HepG2 (cell line): ENCODE results near the gene AHCYL2. TPM values are rescaled to one million over a fixed set of nuclear protein-coding genes. Genes with fewer than 3 reads are reported as not detected.

Experiments used
- ATAC-seq: fragments of 200-7000 bp; cut with Tn5 transposase; 3 replicates; pipeline ENCODE4 v1.9.1; 2020; ENCODE audit warnings: mild to moderate bottlenecking, moderate library complexity
- BruUV-seq: library from RNA; stranded (reverse); fragments of 400-500 nt; replicated peaks from 2 replicates; lab custom pipeline; 2021; lab: Mats Ljungman, UMichigan
- CTCF ChIA-PET: fragments of 300-600 bp; formaldehyde crosslinking; extraction: SDS; loops from one replicate; lab custom pipeline; 2021; ENCODE audit warnings: low total read pairs, inconsistent platforms, low intra/inter-chr PET ratio; lab: Yijun Ruan, JAX
- POLR2A ChIA-PET: fragments of 350-600 bp; sonication (Branson Sonifier 250); formaldehyde crosslinking; loops from one replicate; lab custom pipeline; 2020; ENCODE audit warnings: antibody characterized with exemption, inconsistent platforms; lab: Yijun Ruan, JAX
- DNase-seq: peaks from one replicate; pipeline ENCODE4 v3.0.0-alpha.2; 2015; ENCODE audit warnings: low spot score
- FAIRE-seq: peaks from 3 replicates; lab custom pipeline; 2011; peaks lifted over from hg19 to GRCh38; lab: Jason Lieb, UNC
- H2AFZ ChIP-seq: one replicate; pipeline ENCODE4 v1.6.1; 2011; ENCODE audit warnings: low read length, inconsistent platforms
- H3K27ac ChIP-seq: fragments of 300-600 bp; 3 replicates; pipeline ENCODE4 v1.8.0; 2011; ENCODE audit warnings: mixed run types, mild to moderate bottlenecking, mixed read lengths, low read length, inconsistent platforms; ENCODE audit not compliant: insufficient read depth; ENCODE audit errors: extremely low read length
- H3K27me3 ChIP-seq, 2 experiments: fragments of 200-600 bp in 1 of 2; 2 replicates in 1 of 2; 3 replicates in 1 of 2; pipeline versions ENCODE4 v1.6.0 to v1.8.0; 2011; ENCODE audit warnings: low read length in 2 of 2, mild to moderate bottlenecking in 2 of 2, moderate library complexity in 2 of 2, inconsistent platforms in 1 of 2; ENCODE audit not compliant: insufficient read depth in 2 of 2, control insufficient read depth in 1 of 2
- H3K36me3 ChIP-seq, 2 experiments: fragments of 200-600 bp in 1 of 2; replicated peaks in 1 of 2; 2 replicates in 1 of 2; 3 replicates in 1 of 2; pipeline versions ENCODE4 v1.5.1 to v1.8.0; 2011; ENCODE audit warnings: low read length in 2 of 2, inconsistent platforms in 1 of 2; ENCODE audit not compliant: insufficient read depth in 2 of 2, control insufficient read depth in 1 of 2
- H3K4me1 ChIP-seq: 2 replicates; pipeline ENCODE4 v1.5.1; 2012; ENCODE audit warnings: low read length, inconsistent platforms; ENCODE audit not compliant: insufficient read depth
- H3K4me2 ChIP-seq: 2 replicates; pipeline ENCODE4 v1.6.0; 2011; ENCODE audit warnings: low read depth, low read length, inconsistent platforms
- H3K4me3 ChIP-seq, 3 experiments: fragments of 200-600 bp in 1 of 3; sonication (generic), shearing (Covaris generic) in 1 of 3; replicated peaks in 1 of 3; 2 replicates each; pipeline ENCODE4 v1.5.1; 2011 to 2016; ENCODE audit warnings: low read length in 3 of 3, inconsistent platforms in 2 of 3, low read depth in 2 of 3, mild to moderate bottlenecking in 2 of 3, control low read depth in 1 of 3, mixed read lengths in 1 of 3; ENCODE audit not compliant: insufficient read depth in 1 of 3
- H3K79me2 ChIP-seq: one replicate; pipeline ENCODE4 v1.6.1; 2011; ENCODE audit warnings: low read length, inconsistent platforms; ENCODE audit not compliant: insufficient read depth
- H3K9ac ChIP-seq: 2 replicates; pipeline ENCODE4 v1.6.0; 2011; ENCODE audit warnings: mild to moderate bottlenecking, low read depth, low read length, inconsistent platforms; ENCODE audit not compliant: insufficient read depth
- H3K9me3 ChIP-seq: 2 replicates; pipeline ENCODE4 v1.5.1; 2012; ENCODE audit warnings: mild to moderate bottlenecking, low read length
- H4K20me1 ChIP-seq: 2 replicates; pipeline ENCODE4 v1.6.0; 2011; ENCODE audit warnings: inconsistent platforms, mild to moderate bottlenecking, low read length, moderate library complexity; ENCODE audit not compliant: insufficient read depth
- GMEB1 ChIP-seq: sonication (generic); formaldehyde crosslinking; IDR thresholded peaks from 2 replicates; pipeline ENCODE4 v1.5.1; 2020; ENCODE audit warnings: missing genetic modification reagents, mild to moderate bottlenecking, borderline replicate concordance
- KDM3A ChIP-seq: IDR thresholded peaks from 2 replicates; pipeline ENCODE4 v1.6.1; 2018; ENCODE audit warnings: low read depth, missing compliant biosample characterization
- MED8 ChIP-seq: sonication (generic); formaldehyde crosslinking; IDR thresholded peaks from 2 replicates; pipeline ENCODE4 v1.8.1; 2023; ENCODE audit warnings: mild to moderate bottlenecking, missing genetic modification reagents; ENCODE audit not compliant: insufficient replicate concordance
- TFAP4 ChIP-seq: sonication (generic); IDR thresholded peaks from 2 replicates; pipeline ENCODE4 v1.6.1; 2016; ENCODE audit warnings: low read depth, borderline replicate concordance
- ZNF350 ChIP-seq: sonication (generic); formaldehyde crosslinking; IDR thresholded peaks from 2 replicates; pipeline ENCODE4 v1.4.0; 2020; ENCODE audit warnings: mild to moderate bottlenecking, low read depth, missing genetic modification reagents, borderline replicate concordance
- ZNF552 ChIP-seq: sonication (generic); formaldehyde crosslinking; IDR thresholded peaks from 2 replicates; pipeline ENCODE4 v1.9.0; 2022; ENCODE audit warnings: missing genetic modification reagents, mild to moderate bottlenecking, borderline replicate concordance
- WGBS: methylation state at CpG from one replicate; pipeline ENCODE4 v1.1.6; 2017; ENCODE audit warnings: low lambda C conversion rate; 5-methylcytosine and 5-hydroxymethylcytosine counted together
- in situ Hi-C: cut with HindIII; loops from 2 replicates; pipeline ENCODE4 v1.10.0; 2017; ENCODE audit warnings: low pct_unique_long_range_greater_than_20kb; ENCODE audit not compliant: extremely low pct_ligation_motif_present
- intact Hi-C: fragments of 100-400 bp; cut with micrococcal nuclease; formaldehyde crosslinking; loops from one replicate; pipeline ENCODE4 v1.10.0; 2022; ENCODE audit not compliant: unreplicated experiment
- polyA plus RNA-seq, 8 experiments: library from polyadenylated mRNA; depleted of rRNA in 3 of 8; stranded (reverse) in 7 of 8; unstranded in 1 of 8; fragments of >200 nt; fragmentation: Illumina TruSeq in 4 of 8; extraction: Trizol in 4 of 8; gene quantifications; 2 replicates each; pipeline versions ENCODE4 v1.2.1 to v1.2.3, GENCODE V29; 2011 to 2016; ENCODE audit warnings: low read depth in 4 of 8, missing spikeins in 1 of 8, mixed read lengths in 1 of 8; ENCODE audit not compliant: insufficient read depth in 1 of 8
- total RNA-seq, 5 experiments: library from RNA; depleted of rRNA; stranded (reverse); fragments of >200 nt; fragmentation: Illumina TruSeq; extraction: Trizol; gene quantifications; 2 replicates each; pipeline ENCODE4 v1.2.3, GENCODE V29; 2016; ENCODE audit warnings: low read depth in 1 of 5
- TF ChIP-seq, protein P1 (sequence below): sonication (generic); formaldehyde crosslinking; IDR thresholded peaks from 2 replicates; pipeline ENCODE4 v1.5.0; 2020; ENCODE audit warnings: mild to moderate bottlenecking, missing genetic modification reagents
- TF ChIP-seq, protein P2 (sequence below): sonication (generic); formaldehyde crosslinking; IDR thresholded peaks from one replicate; pipeline ENCODE4 v1.5.1; 2020; ENCODE audit warnings: mild to moderate bottlenecking, missing genetic modification reagents; ENCODE audit errors: not compliant biosample characterization

Gene AHCYL2
- total and polyA plus RNA-seq, 2 of the 13 experiments (the other 11 are each of a cell fraction or from before 2014, with no cell fraction given): 9.5 to 14.7 TPM

DNA sequence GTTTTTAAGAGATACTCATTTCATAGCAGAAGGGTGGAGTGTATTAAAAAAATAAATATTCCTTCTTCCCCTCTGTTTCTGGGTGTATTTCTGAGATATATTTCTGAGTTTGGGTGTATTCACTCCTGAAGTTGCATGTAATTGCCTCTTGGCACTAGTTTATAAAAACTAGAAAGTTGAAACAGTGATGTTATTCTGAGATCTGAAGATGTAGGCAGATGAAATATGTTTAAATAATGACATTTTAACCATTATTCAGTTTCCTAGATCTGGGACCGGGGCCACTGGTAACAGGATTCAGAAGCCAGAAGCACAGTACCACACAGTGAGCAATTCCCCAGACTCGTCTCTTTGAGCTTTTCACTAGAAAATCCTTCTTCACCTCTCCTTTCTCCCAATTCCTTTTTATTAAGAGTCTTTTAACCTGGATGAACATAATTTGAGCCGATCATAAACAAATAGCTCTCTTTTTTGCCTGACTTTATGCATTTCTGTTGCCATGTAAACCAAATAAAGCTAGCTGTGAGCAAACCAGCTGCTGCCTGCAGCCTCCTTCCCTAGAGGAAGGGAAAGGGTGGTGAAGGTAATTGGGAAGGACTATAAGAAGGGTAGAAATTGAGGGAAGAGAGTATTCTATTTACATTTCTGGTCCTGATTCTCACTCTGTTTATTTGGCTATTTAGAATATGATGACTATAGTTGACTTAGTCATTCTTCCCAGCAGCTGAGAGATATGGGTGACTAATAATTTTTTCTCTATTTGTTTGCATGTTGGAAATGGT lies 107.6 kb downstream of the AHCYL2 start (continued):
- TF ChIP-seq ZNF350 (CRISPR knock-in tag) (no peak), ZNF552 (no peak)
- TF ChIP-seq, all 625 proteins: peak for 0

GRCh38 chr7:129334473-129334872 lies 109.6 kb downstream of the AHCYL2 start:
- Histone ChIP-seq H3K36me3 (no peaks in the 10 kb centered on the region), H3K4me3 (no peak overlapping the region), H3K4me2 (no peak overlapping the region), H3K79me2 (no peaks in the 10 kb centered on the region), H4K20me1 (no peaks in the 10 kb centered on the region), H3K9ac (no peak overlapping the region), H3K27ac (no peak overlapping the region), H2AFZ (no peak overlapping the region), H3K4me1 (peaks cover 11% of the 10 kb centered on the region; the same call in 1 of the 2 replicates), H3K27me3 (no peaks in the 10 kb centered on the region), H3K9me3 (no peaks in the 10 kb centered on the region)
- no TSS peak for BruUV-seq
- FAIRE-seq: no peak
- intact Hi-C loops: no loop called here
- ChIA-PET CTCF (no interaction called here), POLR2A (no interaction called here)
- ATAC-seq: no peak
- WGBS: 96% methylated on average over 3 of the region's 3 CpGs
- in situ Hi-C loops: no loop called here
- no peak for DNase-seq
- TF ChIP-seq MED8 (CRISPR knock-in tag) (no peak), GMEB1 (CRISPR knock-in tag) (no peak), TFAP4 (no peak), KDM3A (CRISPR knock-in tag) (no peak)
- TF ChIP-seq, protein P1, sequence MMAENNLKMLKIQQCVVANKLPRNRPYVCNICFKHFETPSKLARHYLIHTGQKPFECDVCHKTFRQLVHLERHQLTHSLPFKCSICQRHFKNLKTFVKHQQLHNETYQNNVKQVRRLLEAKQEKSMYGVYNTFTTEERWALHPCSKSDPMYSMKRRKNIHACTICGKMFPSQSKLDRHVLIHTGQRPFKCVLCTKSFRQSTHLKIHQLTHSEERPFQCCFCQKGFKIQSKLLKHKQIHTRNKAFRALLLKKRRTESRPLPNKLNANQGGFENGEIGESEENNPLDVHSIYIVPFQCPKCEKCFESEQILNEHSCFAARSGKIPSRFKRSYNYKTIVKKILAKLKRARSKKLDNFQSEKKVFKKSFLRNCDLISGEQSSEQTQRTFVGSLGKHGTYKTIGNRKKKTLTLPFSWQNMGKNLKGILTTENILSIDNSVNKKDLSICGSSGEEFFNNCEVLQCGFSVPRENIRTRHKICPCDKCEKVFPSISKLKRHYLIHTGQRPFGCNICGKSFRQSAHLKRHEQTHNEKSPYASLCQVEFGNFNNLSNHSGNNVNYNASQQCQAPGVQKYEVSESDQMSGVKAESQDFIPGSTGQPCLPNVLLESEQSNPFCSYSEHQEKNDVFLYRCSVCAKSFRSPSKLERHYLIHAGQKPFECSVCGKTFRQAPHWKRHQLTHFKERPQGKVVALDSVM (CRISPR knock-in tag): no peak
- TF ChIP-seq, protein P2, sequence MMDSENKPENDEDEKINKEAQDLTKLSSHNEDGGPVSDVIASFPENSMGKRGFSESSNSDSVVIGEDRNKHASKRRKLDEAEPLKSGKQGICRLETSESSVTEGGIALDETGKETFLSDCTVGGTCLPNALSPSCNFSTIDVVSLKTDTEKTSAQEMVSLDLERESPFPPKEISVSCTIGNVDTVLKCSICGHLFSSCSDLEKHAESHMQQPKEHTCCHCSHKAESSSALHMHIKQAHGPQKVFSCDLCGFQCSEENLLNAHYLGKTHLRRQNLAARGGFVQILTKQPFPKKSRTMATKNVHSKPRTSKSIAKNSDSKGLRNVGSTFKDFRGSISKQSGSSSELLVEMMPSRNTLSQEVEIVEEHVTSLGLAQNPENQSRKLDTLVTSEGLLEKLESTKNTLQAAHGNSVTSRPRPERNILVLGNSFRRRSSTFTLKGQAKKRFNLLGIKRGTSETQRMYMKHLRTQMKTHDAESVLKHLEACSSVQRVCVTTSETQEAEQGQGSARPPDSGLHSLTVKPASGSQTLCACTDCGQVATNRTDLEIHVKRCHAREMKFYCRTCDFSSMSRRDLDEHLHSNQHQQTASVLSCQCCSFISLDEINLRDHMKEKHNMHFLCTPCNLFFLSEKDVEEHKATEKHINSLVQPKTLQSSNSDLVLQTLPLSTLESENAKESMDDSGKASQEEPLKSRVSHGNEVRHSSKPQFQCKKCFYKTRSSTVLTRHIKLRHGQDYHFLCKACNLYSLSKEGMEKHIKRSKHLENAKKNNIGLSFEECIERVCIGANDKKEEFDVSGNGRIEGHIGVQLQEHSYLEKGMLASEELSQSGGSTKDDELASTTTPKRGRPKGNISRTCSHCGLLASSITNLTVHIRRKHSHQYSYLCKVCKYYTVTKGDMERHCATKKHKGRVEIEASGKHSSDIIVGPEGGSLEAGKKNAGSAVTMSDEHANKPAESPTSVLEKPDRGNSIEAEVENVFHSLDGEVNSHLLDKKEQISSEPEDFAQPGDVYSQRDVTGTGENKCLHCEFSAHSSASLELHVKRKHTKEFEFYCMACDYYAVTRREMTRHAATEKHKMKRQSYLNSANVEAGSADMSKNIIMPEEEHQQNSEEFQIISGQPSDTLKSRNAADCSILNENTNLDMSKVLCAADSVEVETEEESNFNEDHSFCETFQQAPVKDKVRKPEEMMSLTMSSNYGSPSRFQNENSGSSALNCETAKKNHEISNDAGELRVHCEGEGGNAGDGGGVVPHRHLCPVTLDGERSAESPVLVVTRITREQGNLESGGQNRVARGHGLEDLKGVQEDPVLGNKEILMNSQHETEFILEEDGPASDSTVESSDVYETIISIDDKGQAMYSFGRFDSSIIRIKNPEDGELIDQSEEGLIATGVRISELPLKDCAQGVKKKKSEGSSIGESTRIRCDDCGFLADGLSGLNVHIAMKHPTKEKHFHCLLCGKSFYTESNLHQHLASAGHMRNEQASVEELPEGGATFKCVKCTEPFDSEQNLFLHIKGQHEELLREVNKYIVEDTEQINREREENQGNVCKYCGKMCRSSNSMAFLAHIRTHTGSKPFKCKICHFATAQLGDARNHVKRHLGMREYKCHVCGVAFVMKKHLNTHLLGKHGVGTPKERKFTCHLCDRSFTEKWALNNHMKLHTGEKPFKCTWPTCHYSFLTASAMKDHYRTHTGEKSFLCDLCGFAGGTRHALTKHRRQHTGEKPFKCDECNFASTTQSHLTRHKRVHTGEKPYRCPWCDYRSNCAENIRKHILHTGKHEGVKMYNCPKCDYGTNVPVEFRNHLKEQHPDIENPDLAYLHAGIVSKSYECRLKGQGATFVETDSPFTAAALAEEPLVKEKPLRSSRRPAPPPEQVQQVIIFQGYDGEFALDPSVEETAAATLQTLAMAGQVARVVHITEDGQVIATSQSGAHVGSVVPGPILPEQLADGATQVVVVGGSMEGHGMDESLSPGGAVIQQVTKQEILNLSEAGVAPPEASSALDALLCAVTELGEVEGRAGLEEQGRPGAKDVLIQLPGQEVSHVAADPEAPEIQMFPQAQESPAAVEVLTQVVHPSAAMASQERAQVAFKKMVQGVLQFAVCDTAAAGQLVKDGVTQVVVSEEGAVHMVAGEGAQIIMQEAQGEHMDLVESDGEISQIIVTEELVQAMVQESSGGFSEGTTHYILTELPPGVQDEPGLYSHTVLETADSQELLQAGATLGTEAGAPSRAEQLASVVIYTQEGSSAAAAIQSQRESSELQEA (CRISPR knock-in tag): no peak
